Endothelial cell of umbilical vein (primary cell): ENCODE measurements around the gene STRBP. TPM values are rescaled to one million over a fixed set of nuclear protein-coding genes. Genes with fewer than 3 reads are reported as not detected.

Experiments used
- BruUV-seq: library from RNA; stranded (reverse); fragments of 400-500 nt; replicated peaks from 2 replicates; lab custom pipeline; 2021; lab: Mats Ljungman, UMichigan
- CTCF ChIA-PET: fragments of 300-600, 350-600 bp; sonication (Branson Sonifier 250); formaldehyde crosslinking; loops from one replicate; lab custom pipeline; 2021; ENCODE audit warnings: antibody characterized with exemption, inconsistent platforms; lab: Charles Lee
- POLR2A ChIA-PET: fragments of 300-600, 350-600 bp; sonication (Branson Sonifier 250); formaldehyde crosslinking; loops from one replicate; lab custom pipeline; 2021; ENCODE audit warnings: antibody characterized with exemption, inconsistent platforms; lab: Charles Lee
- DNase-seq: peaks from one replicate; pipeline ENCODE4 v3.0.0-alpha.2; 2011; ENCODE audit warnings: low read depth, low spot score
- FAIRE-seq: peaks from 2 replicates; lab custom pipeline; 2011; peaks lifted over from hg19 to GRCh38; lab: Jason Lieb, UNC
- H2AFZ ChIP-seq: 2 replicates; pipeline ENCODE4 v1.6.0; 2012; ENCODE audit warnings: low read depth, low read length, control low read depth, inconsistent platforms
- H3K27ac ChIP-seq: 2 replicates; pipeline ENCODE4 v1.5.1; 2011; ENCODE audit warnings: low read depth, mild to moderate bottlenecking, control low read depth, low read length, moderate library complexity; ENCODE audit not compliant: insufficient read depth
- H3K27me3 ChIP-seq, 2 experiments: 2 replicates each; pipeline versions ENCODE4 v1.6.0 to v1.6.1; 2011; ENCODE audit warnings: low read length in 2 of 2, mixed read lengths in 1 of 2; ENCODE audit not compliant: control insufficient read depth in 2 of 2, insufficient read depth in 2 of 2
- H3K36me3 ChIP-seq, 2 experiments: 2 replicates in 1 of 2; 3 replicates in 1 of 2; pipeline ENCODE4 v1.5.1; 2011; ENCODE audit warnings: low read length in 2 of 2, mild to moderate bottlenecking in 1 of 2, moderate library complexity in 1 of 2; ENCODE audit not compliant: control insufficient read depth in 2 of 2, insufficient read depth in 2 of 2; ENCODE audit errors: extremely low read depth in 1 of 2
- H3K4me1 ChIP-seq: 3 replicates; pipeline ENCODE4 v1.5.1; 2011; ENCODE audit warnings: mild to moderate bottlenecking, low read length; ENCODE audit not compliant: control insufficient read depth, insufficient read depth; ENCODE audit errors: extremely low read depth
- H3K4me2 ChIP-seq: 2 replicates; pipeline ENCODE4 v1.6.1; 2011; ENCODE audit warnings: low read length, control low read depth, mixed read lengths; ENCODE audit not compliant: insufficient read depth
- H3K4me3 ChIP-seq, 3 experiments: fragments of 200-600 bp in 1 of 3; sonication (generic), shearing (Covaris generic) in 1 of 3; replicated peaks in 1 of 3; 2 replicates each; pipeline ENCODE4 v1.5.1; 2011 to 2016; ENCODE audit warnings: control low read depth in 3 of 3, low read length in 3 of 3, mild to moderate bottlenecking in 2 of 3, inconsistent platforms in 1 of 3, low read depth in 1 of 3, moderate library complexity in 1 of 3; ENCODE audit not compliant: insufficient read depth in 1 of 3
- H3K79me2 ChIP-seq: 2 replicates; pipeline ENCODE4 v1.6.0; 2012; ENCODE audit warnings: low read length, inconsistent platforms; ENCODE audit not compliant: control insufficient read depth, insufficient read depth
- H3K9ac ChIP-seq: replicated peaks from 2 replicates; pipeline ENCODE3; 2011; ENCODE audit warnings: low read length, control low read depth; ENCODE audit not compliant: insufficient read depth; ENCODE audit errors: extremely low read depth
- H3K9me1 ChIP-seq: replicated peaks from 3 replicates; pipeline ENCODE4 v1.6.0; 2011; ENCODE audit warnings: mild to moderate bottlenecking, low read length; ENCODE audit not compliant: control insufficient read depth, insufficient read depth; ENCODE audit errors: extremely low read depth
- H3K9me3 ChIP-seq: replicated peaks from 2 replicates; pipeline ENCODE4 v1.5.1; 2012; ENCODE audit warnings: low read length, inconsistent platforms; ENCODE audit not compliant: control insufficient read depth, insufficient read depth
- H4K20me1 ChIP-seq: replicated peaks from 2 replicates; pipeline ENCODE3; 2011; ENCODE audit warnings: mild to moderate bottlenecking, low read length; ENCODE audit not compliant: control insufficient read depth, insufficient read depth; ENCODE audit errors: extremely low read depth
- CTCF ChIP-seq, 2 donors: IDR thresholded peaks; 1 replicate in 1 of 2; 2 replicates in 1 of 2; pipeline ENCODE4 v1.5.1; 2011; ENCODE audit warnings: low read length in 2 of 2, mild to moderate bottlenecking in 2 of 2, moderate library complexity in 2 of 2, control low read depth in 1 of 2, inconsistent platforms in 1 of 2, low read depth in 1 of 2; ENCODE audit not compliant: insufficient read depth in 1 of 2; ENCODE audit errors: extremely low read depth in 1 of 2
- EZH2 ChIP-seq: IDR thresholded peaks from 2 replicates; pipeline ENCODE4 v1.6.1; 2012; ENCODE audit warnings: borderline replicate concordance, low read depth, mild to moderate bottlenecking, moderate library complexity, low read length, inconsistent platforms; ENCODE audit not compliant: severe bottlenecking
- FOS ChIP-seq: IDR thresholded peaks from 2 replicates; pipeline ENCODE4 v1.6.1; 2011; ENCODE audit warnings: mild to moderate bottlenecking, low read length, moderate library complexity, borderline replicate concordance; ENCODE audit not compliant: insufficient read depth
- GATA2 ChIP-seq: IDR thresholded peaks from 2 replicates; pipeline ENCODE4 v1.7.0; 2011; ENCODE audit warnings: low read depth, mild to moderate bottlenecking, moderate library complexity, mixed read lengths, low read length; ENCODE audit not compliant: insufficient read length, insufficient read depth
- JUN ChIP-seq: IDR thresholded peaks from 2 replicates; pipeline ENCODE4 v1.6.1; 2011; ENCODE audit warnings: borderline replicate concordance, low read depth; ENCODE audit not compliant: insufficient read length, insufficient read depth
- MAX ChIP-seq: IDR thresholded peaks from 2 replicates; pipeline ENCODE4 v1.6.1; 2011; ENCODE audit not compliant: insufficient read depth, insufficient read length
- MYC ChIP-seq: IDR thresholded peaks from one replicate; pipeline ENCODE4 v1.6.1; 2011; ENCODE audit warnings: mild to moderate bottlenecking, low read depth, low read length
- POLR2A ChIP-seq: IDR thresholded peaks from 2 replicates; pipeline ENCODE4 v1.6.1; 2012; ENCODE audit warnings: low read depth, mild to moderate bottlenecking, control low read depth, low read length
- POLR2AphosphoS5 ChIP-seq: IDR thresholded peaks from 2 replicates; pipeline ENCODE4 v1.6.1; 2012; ENCODE audit warnings: low read depth, mild to moderate bottlenecking, control low read depth, low read length, moderate library complexity; ENCODE audit not compliant: insufficient read depth
- dilution Hi-C: fragments of 300-500 bp; cut with MboI; formaldehyde crosslinking; loops from one replicate; pipeline ENCODE4 v1.15.0; 2019; ENCODE audit warnings: low sequenced_read_pairs; ENCODE audit not compliant: extremely low pct_ligation_motif_present
- intact Hi-C: fragments of 100-400 bp; cut with micrococcal nuclease; formaldehyde crosslinking; loops from one replicate; pipeline ENCODE4 v1.10.0; 2022
- polyA plus RNA-seq, 4 experiments: library from polyadenylated mRNA; depleted of rRNA in 3 of 4; stranded (reverse) in 3 of 4; unstranded in 1 of 4; fragments of >200 nt; gene quantifications; 2 replicates each; pipeline versions ENCODE4 v1.2.1 to v1.2.3, GENCODE V29; 2011 to 2012; ENCODE audit warnings: missing spikeins in 1 of 4
- total RNA-seq: library from RNA; stranded (reverse); gene quantifications from 2 replicates; pipeline ENCODE4 v1.2.3, GENCODE V29; 2021

The STRBP gene
- total and polyA plus RNA-seq, 2 donors (not counting 3 experiments of a cell fraction or from before 2014, with no cell fraction given), result 7.7 to 15.4 TPM

GRCh38 chr9:123290764-123291163 lies 22.4 kb upstream of the STRBP start:
- no peaks in the 10 kb centered on the region for H3K4me1 ChIP-seq
- FAIRE-seq (no peak), DNase-seq (no peak)
- no TSS peak for BruUV-seq
- TF ChIP-seq POLR2A (no peak), JUN (no peak), CTCF (IDR thresholded peaks at IDR 0.05; ENCODE audit: extremely low read depth in 1 of 2, insufficient read depth in 1 of 2, low read depth in 1 of 2, low read length in 2 of 2) (no peak), POLR2AphosphoS5 (no peak), EZH2 (no peak), MAX (no peak), MYC (no peak), GATA2 (no peak), FOS (no peak)
- no peaks in the 10 kb centered on the region for H3K36me3 ChIP-seq
- intact Hi-C loops, result no loop called here
- H3K4me2 ChIP-seq, result no peak overlapping the region
- dilution Hi-C loops, result no loop called here
- no peaks in the 10 kb centered on the region for H3K9me1 ChIP-seq
- H3K4me3 ChIP-seq, result no peak overlapping the region
- H4K20me1 ChIP-seq, result no peaks in the 10 kb centered on the region
- no peak overlapping the region for H3K27ac ChIP-seq
- H3K27me3 ChIP-seq, result peaks cover 0 to 4% of the 10 kb centered on the region in 2 experiments
- ChIA-PET POLR2A (no interaction called here), CTCF (no interaction called here)
- no peak overlapping the region for H2AFZ ChIP-seq
- no peaks in the 10 kb centered on the region for H3K9me3 ChIP-seq
- no peak overlapping the region for H3K9ac ChIP-seq
- H3K79me2 ChIP-seq, result no peaks in the 10 kb centered on the region
